ENCODE measurements around the gene SPPL2C. TPM values are rescaled to one million over a fixed set of nuclear protein-coding genes. Genes with fewer than 3 reads are reported as not detected.
A peak's percentile ranks its signal among the peaks of the same experiment; 100 is the strongest.

SPPL2C gene
- total RNA-seq, 1 donor from 2014 or later = not detected

GRCh38 chr17:45836047-45837044 lies 8.3 kb upstream of the SPPL2C start:
- no peaks in the 10 kb centered on the region for H3K27me3 ChIP-seq
- no peak overlapping the region for H2AFZ ChIP-seq (replicated peaks)
- H3K79me2 ChIP-seq (ENCODE audit: low read depth) = no peaks in the 10 kb centered on the region
- no peak overlapping the region for H3K4me2 ChIP-seq
- peak; percentile 53 for DNase-seq (ENCODE audit: low spot score)
- H4K20me1 ChIP-seq (ENCODE audit: low read depth) = no peaks in the 10 kb centered on the region
- no peaks in the 10 kb centered on the region for H3K9me3 ChIP-seq (ENCODE audit: low read depth)
- Mint-ChIP-seq H3K4me1 (no peaks in the 10 kb centered on the region), H3K36me3 (no peaks in the 10 kb centered on the region), H3K27me3 (ENCODE audit: insufficient read depth, low read depth) (peaks cover 9% of the 10 kb centered on the region), H3K27ac (no peak overlapping the region), H3K4me3 (no peak overlapping the region), H3K9me3 (no peaks in the 10 kb centered on the region)
- no peak overlapping the region for H3K27ac ChIP-seq
- peaks cover 5% of the 10 kb centered on the region for H3K4me1 ChIP-seq
- no peaks in the 10 kb centered on the region for H3K36me3 ChIP-seq
- no peak overlapping the region for H3K9ac ChIP-seq
- H3K4me3 ChIP-seq = no peak overlapping the region
- no peaks in the 10 kb centered on the region for H3F3A ChIP-seq (ENCODE audit: low read depth)
- TF ChIP-seq EZH2phosphoT487 (IDR thresholded peaks at IDR 0.05) (no peak), CTCF (IDR thresholded peaks at IDR 0.05) (peak; percentile 19)

- DNase-seq (ENCODE audit: low spot score) = no peak
- peaks cover 10% of the 10 kb centered on the region for H3K27me3 Mint-ChIP-seq (ENCODE audit: insufficient read depth, low read depth)
- H3K9me3 Mint-ChIP-seq = no peaks in the 10 kb centered on the region
Observed at GRCh38 chr17:45837187-45837586, 7.5 kb upstream of the SPPL2C start.

GRCh38 chr17:45837603-45838002 lies 7.1 kb upstream of the SPPL2C start:
- H3K9me3 ChIP-seq (ENCODE audit: low read depth) = no peaks in the 10 kb centered on the region
- no peak for DNase-seq (ENCODE audit: low spot score)
- H3K4me2 ChIP-seq = no peak overlapping the region
- H3F3A ChIP-seq (ENCODE audit: low read depth) = no peaks in the 10 kb centered on the region
- no peak overlapping the region for H3K9ac ChIP-seq
- H3K27me3 ChIP-seq = no peaks in the 10 kb centered on the region
- no peaks in the 10 kb centered on the region for H3K36me3 ChIP-seq
- no peaks in the 10 kb centered on the region for H4K20me1 ChIP-seq (ENCODE audit: low read depth)
- Mint-ChIP-seq H3K4me1 (no peaks in the 10 kb centered on the region), H3K36me3 (no peaks in the 10 kb centered on the region), H3K4me3 (no peak overlapping the region), H3K27me3 (ENCODE audit: insufficient read depth, low read depth) (peaks cover 10% of the 10 kb centered on the region), H3K9me3 (no peaks in the 10 kb centered on the region), H3K27ac (no peak overlapping the region)
- H3K4me3 ChIP-seq = no peak overlapping the region
- peaks cover 5% of the 10 kb centered on the region for H3K4me1 ChIP-seq
- no peak overlapping the region for H3K27ac ChIP-seq
- H3K79me2 ChIP-seq (ENCODE audit: low read depth) = no peaks in the 10 kb centered on the region
- no peak overlapping the region for H2AFZ ChIP-seq (replicated peaks)
- TF ChIP-seq EZH2 (IDR thresholded peaks at IDR 0.05) = no peak
- no peak for TF ChIP-seq CTCF (IDR thresholded peaks at IDR 0.05)
- TF ChIP-seq EZH2phosphoT487 (IDR thresholded peaks at IDR 0.05) = no peak

More at GRCh38 chr17:45837187-45837586, 7.5 kb upstream of the SPPL2C start:
- Histone ChIP-seq H3K27ac (no peak overlapping the region), H2AFZ (replicated peaks) (no peak overlapping the region), H3K4me1 (peaks cover 5% of the 10 kb centered on the region), H4K20me1 (ENCODE audit: low read depth) (no peaks in the 10 kb centered on the region), H3K4me2 (no peak overlapping the region), H3K36me3 (no peaks in the 10 kb centered on the region), H3K4me3 (no peak overlapping the region), H3K27me3 (no peaks in the 10 kb centered on the region), H3K9me3 (ENCODE audit: low read depth) (no peaks in the 10 kb centered on the region), H3F3A (ENCODE audit: low read depth) (no peaks in the 10 kb centered on the region), H3K9ac (no peak overlapping the region), H3K79me2 (ENCODE audit: low read depth) (no peaks in the 10 kb centered on the region)
- H3K36me3 Mint-ChIP-seq = no peaks in the 10 kb centered on the region
- H3K4me1 Mint-ChIP-seq = no peaks in the 10 kb centered on the region
- TF ChIP-seq CTCF (IDR thresholded peaks at IDR 0.05) (no peak), EZH2 (IDR thresholded peaks at IDR 0.05) (no peak), EZH2phosphoT487 (IDR thresholded peaks at IDR 0.05) (no peak)
- H3K27ac Mint-ChIP-seq = no peak overlapping the region
- no peak overlapping the region for H3K4me3 Mint-ChIP-seq
